Nephron progenitor cell (in vitro differentiated cells): ENCODE results near the gene FAM124B.

Experiments used
- DNase-seq: peaks from one replicate; pipeline ENCODE4 v3.0.0; 2021
- H3K27ac Mint-ChIP-seq: 2 replicates; pipeline ENCODE4 v1.8.0; 2021; ENCODE audit warnings: mild to moderate bottlenecking, moderate library complexity, mixed read lengths
- H3K27me3 Mint-ChIP-seq: 2 replicates; pipeline ENCODE4 v1.8.0; 2021; ENCODE audit warnings: mild to moderate bottlenecking, low read depth, mixed read lengths; ENCODE audit not compliant: poor library complexity
- H3K36me3 Mint-ChIP-seq: 2 replicates; pipeline ENCODE4 v1.8.0; 2021; ENCODE audit warnings: low read depth, mixed read lengths
- H3K4me1 Mint-ChIP-seq: 2 replicates; pipeline ENCODE4 v1.8.0; 2021; ENCODE audit warnings: mixed read lengths
- H3K4me3 Mint-ChIP-seq: 2 replicates; pipeline ENCODE4 v1.8.0; 2021; ENCODE audit warnings: mild to moderate bottlenecking, moderate library complexity, mixed read lengths
- H3K9me3 Mint-ChIP-seq: 2 replicates; pipeline ENCODE4 v1.8.0; 2021; ENCODE audit warnings: mild to moderate bottlenecking, moderate library complexity, mixed read lengths
- TF ChIP-seq, protein P1 (sequence below): fragments of 200-600 bp; sonication (generic); IDR thresholded peaks from 2 replicates; pipeline ENCODE4 v1.5.0; 2021; ENCODE audit warnings: antibody characterized with exemption

Gene FAM124B

DNA sequence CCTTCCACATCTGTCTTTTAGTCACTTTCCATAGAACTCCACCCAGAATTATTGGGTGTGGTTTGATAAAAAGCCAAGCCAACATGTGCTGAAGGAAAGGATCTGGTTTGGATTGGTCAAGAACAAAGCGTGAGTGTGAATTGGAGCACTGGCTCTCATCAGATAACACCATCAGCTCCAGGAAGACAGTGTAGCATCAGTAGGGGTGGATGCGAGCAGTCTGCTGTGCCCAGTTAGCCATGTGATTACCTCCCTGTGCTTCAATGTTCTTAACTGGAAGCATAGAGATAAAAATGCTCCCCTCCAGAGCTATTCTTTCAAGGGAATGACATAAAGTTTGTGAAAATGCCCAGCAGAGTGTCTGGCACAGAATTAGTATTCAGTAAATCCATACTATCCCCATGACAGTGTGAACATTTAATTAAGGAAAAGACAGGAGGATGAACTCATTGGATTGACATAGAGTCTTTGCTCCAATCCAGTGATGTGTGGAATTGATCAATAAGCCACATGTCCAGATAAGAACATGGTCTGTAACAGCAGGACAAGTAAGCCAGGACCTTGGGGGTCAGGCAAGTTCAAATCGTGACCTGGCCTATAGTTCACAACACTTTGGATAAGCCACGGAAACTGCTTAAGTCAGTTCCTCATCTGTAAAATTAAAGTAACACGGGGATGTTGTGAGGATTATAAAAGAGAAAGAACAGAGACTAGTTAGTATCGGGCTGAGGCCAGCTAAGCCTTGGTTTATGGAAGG is 68.0 kb downstream of the FAM124B start:
- Mint-ChIP-seq H3K4me3 (no peak overlapping the region), H3K27me3 (peaks cover under 1% of the 10 kb centered on the region), H3K9me3 (no peaks in the 10 kb centered on the region), H3K4me1 (peaks cover 7% of the 10 kb centered on the region), H3K36me3 (no peaks in the 10 kb centered on the region), H3K27ac (no peak overlapping the region)
- no peak for DNase-seq
- TF ChIP-seq, protein P1, sequence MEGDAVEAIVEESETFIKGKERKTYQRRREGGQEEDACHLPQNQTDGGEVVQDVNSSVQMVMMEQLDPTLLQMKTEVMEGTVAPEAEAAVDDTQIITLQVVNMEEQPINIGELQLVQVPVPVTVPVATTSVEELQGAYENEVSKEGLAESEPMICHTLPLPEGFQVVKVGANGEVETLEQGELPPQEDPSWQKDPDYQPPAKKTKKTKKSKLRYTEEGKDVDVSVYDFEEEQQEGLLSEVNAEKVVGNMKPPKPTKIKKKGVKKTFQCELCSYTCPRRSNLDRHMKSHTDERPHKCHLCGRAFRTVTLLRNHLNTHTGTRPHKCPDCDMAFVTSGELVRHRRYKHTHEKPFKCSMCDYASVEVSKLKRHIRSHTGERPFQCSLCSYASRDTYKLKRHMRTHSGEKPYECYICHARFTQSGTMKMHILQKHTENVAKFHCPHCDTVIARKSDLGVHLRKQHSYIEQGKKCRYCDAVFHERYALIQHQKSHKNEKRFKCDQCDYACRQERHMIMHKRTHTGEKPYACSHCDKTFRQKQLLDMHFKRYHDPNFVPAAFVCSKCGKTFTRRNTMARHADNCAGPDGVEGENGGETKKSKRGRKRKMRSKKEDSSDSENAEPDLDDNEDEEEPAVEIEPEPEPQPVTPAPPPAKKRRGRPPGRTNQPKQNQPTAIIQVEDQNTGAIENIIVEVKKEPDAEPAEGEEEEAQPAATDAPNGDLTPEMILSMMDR, result no peak

DNA sequence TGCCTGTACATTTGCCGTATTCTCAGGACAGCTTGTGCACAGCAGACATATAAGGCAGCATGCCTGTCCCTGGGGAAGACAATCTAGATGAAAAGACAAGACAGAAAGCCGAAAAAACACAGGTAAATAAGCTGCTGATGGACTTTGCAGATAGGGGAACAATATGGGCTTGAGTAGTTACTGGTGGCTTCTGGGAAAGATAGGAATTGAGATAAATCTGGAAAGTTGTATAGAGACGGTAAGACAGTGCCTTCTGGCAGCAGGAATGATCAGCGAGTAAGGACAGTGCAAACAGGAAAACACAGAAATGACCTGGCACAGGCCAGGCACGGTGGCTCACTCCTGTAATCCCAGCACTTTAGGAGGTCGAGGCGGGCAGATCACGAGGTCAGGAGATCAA is 70.2 kb downstream of the FAM124B start:
- DNase-seq, result no peak
- Mint-ChIP-seq H3K36me3 (no peaks in the 10 kb centered on the region), H3K9me3 (no peaks in the 10 kb centered on the region), H3K4me1 (peaks cover 7% of the 10 kb centered on the region), H3K4me3 (no peak overlapping the region), H3K27ac (peak overlapping the region; percentile 62), H3K27me3 (peaks cover 6% of the 10 kb centered on the region)
- TF ChIP-seq, protein P1, result no peak

DNA sequence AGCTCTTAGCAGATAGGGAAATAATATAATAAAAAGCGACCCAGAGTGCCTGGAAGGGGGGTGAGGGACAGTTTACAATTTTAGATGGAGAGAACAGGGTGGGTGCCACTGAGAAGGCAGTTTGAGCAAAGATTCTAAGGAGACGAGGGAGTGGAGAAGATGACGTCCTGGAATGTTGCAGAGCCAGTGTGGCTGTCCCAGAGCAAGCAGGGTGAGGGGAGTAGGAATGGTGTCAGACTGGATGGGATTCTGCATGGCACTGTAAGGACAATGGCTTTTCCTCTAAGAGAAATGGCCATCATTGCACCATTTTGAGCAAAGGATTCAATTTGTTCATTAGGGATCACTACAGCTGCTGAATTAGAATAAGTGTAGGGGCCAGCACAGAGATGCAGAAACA is 73.1 kb downstream of the FAM124B start:
- Mint-ChIP-seq H3K4me3 (no peak overlapping the region), H3K9me3 (no peaks in the 10 kb centered on the region), H3K27ac (no peak overlapping the region), H3K27me3 (peaks cover 6% of the 10 kb centered on the region), H3K36me3 (no peaks in the 10 kb centered on the region), H3K4me1 (peaks cover 7% of the 10 kb centered on the region)
- no peak for DNase-seq
- TF ChIP-seq, protein P1, result no peak
